ENCODE data around the gene ANO3. TPM values are rescaled to one million over a fixed set of nuclear protein-coding genes. Genes with fewer than 3 reads are reported as not detected.

The ANO3 gene
- total and polyA plus RNA-seq, 2 donors (not counting 1 experiment from before 2014, with no cell fraction given) = not detected

- intact Hi-C loops (cut with micrococcal nuclease) = no loop called here
- H3K27ac ChIP-seq (ENCODE audit: low read length in 2 of 2) = no peak overlapping the region
- WGBS (ENCODE audit: insufficient coverage) = 60% methylated on average over 1 of the region's 1 CpG
- H3K4me3 Mint-ChIP-seq = no peak overlapping the region
- POLR2A ChIA-PET = no interaction called here
- no peaks in the 10 kb centered on the region for H3K4me1 ChIP-seq (ENCODE audit: control insufficient read depth in 2 of 2, insufficient read depth in 2 of 2, low read length in 2 of 2)
- no peak overlapping the region for H3K4me2 ChIP-seq (replicated peaks; ENCODE audit: low read depth, low read length, poor library complexity, severe bottlenecking)
- H3K27me3 Mint-ChIP-seq = no peaks in the 10 kb centered on the region
- H2AFZ ChIP-seq (ENCODE audit: insufficient read depth, low read depth, low read length, poor library complexity, severe bottlenecking) = no peak overlapping the region
- TF ChIP-seq CTCF (IDR thresholded peaks at IDR 0.05) (no peak), EZH2 (IDR thresholded peaks at IDR 0.05; ENCODE audit: borderline replicate concordance, insufficient read depth, low read depth, low read length, poor library complexity, severe bottlenecking) (no peak)
- no peaks in the 10 kb centered on the region for H3K9me3 Mint-ChIP-seq (ENCODE audit: insufficient read depth)
- no peak overlapping the region for H3K9ac ChIP-seq (ENCODE audit: low read length)
- no peak overlapping the region for H3K27ac Mint-ChIP-seq
- no peak for DNase-seq
- H3K4me3 ChIP-seq (ENCODE audit: control extremely low read depth in 1 of 5, extremely low read depth in 1 of 5, insufficient read depth in 1 of 5, low read depth in 2 of 5, low read length in 4 of 5) = no peak overlapping the region
- CTCF ChIA-PET = no interaction called here
- no peaks in the 10 kb centered on the region for H3K4me1 Mint-ChIP-seq
- H3K36me3 ChIP-seq (replicated peaks in 1 of 2; ENCODE audit: control extremely low read depth in 1 of 2, control insufficient read depth in 1 of 2, extremely low read depth in 1 of 2, insufficient read depth in 2 of 2, low read length in 1 of 2) = no peaks in the 10 kb centered on the region
- H4K20me1 ChIP-seq (ENCODE audit: control insufficient read depth, insufficient read depth, low read length, poor library complexity, severe bottlenecking) = no peaks in the 10 kb centered on the region
- H3K79me2 ChIP-seq (ENCODE audit: control insufficient read depth, insufficient read depth, low read length) = no peaks in the 10 kb centered on the region
- ATAC-seq (ENCODE audit: low read depth) = no peak
- H3K27me3 ChIP-seq (replicated peaks in 1 of 4; ENCODE audit: control extremely low read depth in 1 of 4, control insufficient read depth in 3 of 4, insufficient read depth in 4 of 4, low read length in 3 of 4) = no peaks in the 10 kb centered on the region
- H3K9me3 ChIP-seq (ENCODE audit: control extremely low read depth in 1 of 3, control insufficient read depth in 2 of 3, insufficient read depth in 1 of 3, low read length in 2 of 3) = no peaks in the 10 kb centered on the region
These were observed 224.7 kb downstream of the ANO3 start for GRCh38 chr11:26556582-26556981.

GRCh38 chr11:26557666-26558065 is 225.7 kb downstream of the ANO3 start:
- Mint-ChIP-seq H3K9me3 (ENCODE audit: insufficient read depth) (no peaks in the 10 kb centered on the region), H3K27me3 (no peaks in the 10 kb centered on the region), H3K4me1 (no peaks in the 10 kb centered on the region), H3K4me3 (no peak overlapping the region), H3K27ac (no peak overlapping the region)
- POLR2A ChIA-PET = no interaction called here
- intact Hi-C loops (cut with micrococcal nuclease) = no loop called here
- CTCF ChIA-PET = no interaction called here
- Histone ChIP-seq H3K36me3 (replicated peaks in 1 of 2; ENCODE audit: control extremely low read depth in 1 of 2, control insufficient read depth in 1 of 2, extremely low read depth in 1 of 2, insufficient read depth in 2 of 2, low read length in 1 of 2) (no peaks in the 10 kb centered on the region), H2AFZ (ENCODE audit: insufficient read depth, low read depth, low read length, poor library complexity, severe bottlenecking) (no peak overlapping the region), H3K4me3 (ENCODE audit: control extremely low read depth in 1 of 5, extremely low read depth in 1 of 5, insufficient read depth in 1 of 5, low read depth in 2 of 5, low read length in 4 of 5) (no peak overlapping the region), H4K20me1 (ENCODE audit: control insufficient read depth, insufficient read depth, low read length, poor library complexity, severe bottlenecking) (no peaks in the 10 kb centered on the region), H3K9ac (ENCODE audit: low read length) (no peak overlapping the region), H3K79me2 (ENCODE audit: control insufficient read depth, insufficient read depth, low read length) (no peaks in the 10 kb centered on the region), H3K9me3 (ENCODE audit: control extremely low read depth in 1 of 3, control insufficient read depth in 2 of 3, insufficient read depth in 1 of 3, low read length in 2 of 3) (no peaks in the 10 kb centered on the region), H3K27ac (ENCODE audit: low read length in 2 of 2) (no peak overlapping the region), H3K4me1 (ENCODE audit: control insufficient read depth in 2 of 2, insufficient read depth in 2 of 2, low read length in 2 of 2) (no peaks in the 10 kb centered on the region), H3K27me3 (replicated peaks in 1 of 4; ENCODE audit: control extremely low read depth in 1 of 4, control insufficient read depth in 3 of 4, insufficient read depth in 4 of 4, low read length in 3 of 4) (no peaks in the 10 kb centered on the region), H3K4me2 (replicated peaks; ENCODE audit: low read depth, low read length, poor library complexity, severe bottlenecking) (no peak overlapping the region)
- WGBS (ENCODE audit: insufficient coverage) = 40% methylated on average over 2 of the region's 3 CpGs
- ATAC-seq (ENCODE audit: low read depth) (no peak), DNase-seq (no peak)
- TF ChIP-seq CTCF (IDR thresholded peaks at IDR 0.05) (no peak), EZH2 (IDR thresholded peaks at IDR 0.05; ENCODE audit: borderline replicate concordance, insufficient read depth, low read depth, low read length, poor library complexity, severe bottlenecking) (no peak)
